SH-SY5Y (cell line): ENCODE data around the gene TBC1D24.

Experiments used
- GATA2 ChIP-seq: IDR thresholded peaks from 2 replicates; pipeline ENCODE4 v1.6.1; 2011; ENCODE audit warnings: mild to moderate bottlenecking, low read depth, low read length
- GATA3 ChIP-seq: IDR thresholded peaks from 2 replicates; pipeline ENCODE4 v1.6.1; 2011; ENCODE audit warnings: low read depth, mild to moderate bottlenecking, low read length, moderate library complexity

TBC1D24 gene

DNA sequence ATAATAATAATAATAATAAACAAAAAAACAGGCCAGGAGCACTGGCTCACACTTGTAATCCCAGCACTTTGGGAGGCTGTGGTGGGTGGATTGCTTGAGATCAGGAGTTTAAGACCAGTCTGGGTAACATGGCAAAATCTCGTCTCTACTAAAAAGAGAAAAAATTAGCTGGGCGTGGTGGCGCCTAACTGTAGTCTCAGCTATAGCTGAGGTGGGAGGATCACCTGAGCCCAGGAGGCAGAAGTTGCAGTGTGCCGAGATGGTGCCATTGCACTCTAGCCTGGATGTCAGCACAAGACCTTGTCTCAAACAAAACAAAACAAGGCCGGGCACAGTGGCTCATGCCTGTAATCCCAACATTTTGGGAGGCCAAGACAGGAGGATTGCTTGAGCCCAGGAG lies 20.1 kb downstream of the TBC1D24 start:
- TF ChIP-seq GATA3 (no peak), GATA2 (no peak)

DNA sequence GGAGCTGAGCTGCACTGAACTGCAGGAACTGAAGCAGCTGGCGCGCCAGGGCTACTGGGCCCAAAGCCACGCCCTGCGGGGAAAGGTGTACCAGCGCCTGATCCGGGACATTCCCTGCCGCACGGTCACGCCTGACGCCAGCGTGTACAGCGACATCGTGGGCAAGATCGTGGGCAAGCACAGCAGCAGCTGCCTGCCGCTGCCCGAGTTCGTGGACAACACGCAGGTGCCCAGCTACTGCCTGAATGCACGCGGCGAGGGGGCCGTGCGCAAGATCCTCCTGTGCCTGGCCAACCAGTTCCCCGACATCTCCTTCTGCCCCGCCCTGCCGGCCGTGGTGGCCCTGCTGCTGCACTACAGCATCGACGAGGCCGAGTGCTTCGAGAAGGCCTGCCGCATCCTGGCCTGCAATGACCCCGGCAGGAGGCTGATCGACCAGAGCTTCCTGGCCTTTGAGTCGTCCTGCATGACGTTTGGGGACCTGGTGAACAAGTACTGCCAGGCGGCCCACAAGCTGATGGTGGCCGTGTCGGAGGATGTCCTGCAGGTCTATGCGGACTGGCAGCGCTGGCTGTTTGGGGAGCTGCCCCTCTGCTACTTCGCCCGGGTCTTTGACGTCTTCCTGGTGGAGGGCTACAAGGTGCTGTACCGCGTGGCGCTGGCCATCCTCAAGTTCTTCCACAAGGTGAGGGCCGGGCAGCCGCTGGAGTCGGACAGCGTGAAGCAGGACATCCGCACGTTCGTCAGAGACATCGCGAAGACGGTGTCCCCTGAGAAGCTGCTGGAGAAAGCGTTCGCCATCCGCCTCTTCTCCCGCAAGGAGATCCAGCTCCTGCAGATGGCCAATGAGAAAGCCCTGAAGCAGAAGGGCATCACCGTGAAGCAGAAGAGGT lies 21.5 kb downstream of the TBC1D24 start:
- TF ChIP-seq GATA2 (no peak), GATA3 (no peak)

DNA sequence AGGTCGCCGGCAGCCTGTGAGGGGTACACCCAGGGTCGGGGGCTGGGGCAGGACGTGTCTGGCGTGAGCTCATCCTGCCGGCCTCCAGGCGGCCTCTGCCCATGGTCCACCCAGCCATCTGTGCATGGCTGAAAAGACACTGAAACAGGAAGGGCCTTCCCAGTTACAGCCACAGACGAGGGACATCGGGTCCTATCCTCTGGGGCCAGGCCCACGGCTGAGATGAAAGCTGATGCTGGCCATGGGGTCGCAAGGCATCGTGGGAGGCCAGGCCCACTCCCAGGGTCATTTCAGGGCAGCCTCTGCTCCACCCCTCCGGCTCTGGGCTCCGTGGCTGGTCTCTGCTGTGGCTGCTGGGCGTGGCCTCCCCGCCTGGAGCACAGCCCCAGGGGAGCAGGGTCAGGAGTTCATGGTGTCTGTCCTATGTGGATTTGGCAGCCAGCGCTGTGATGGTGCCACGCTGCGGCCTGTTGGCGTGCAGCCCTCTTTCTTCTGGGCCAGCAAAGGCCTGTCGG lies 22.2 kb downstream of the TBC1D24 start:
- TF ChIP-seq GATA3 (no peak), GATA2 (no peak)

DNA sequence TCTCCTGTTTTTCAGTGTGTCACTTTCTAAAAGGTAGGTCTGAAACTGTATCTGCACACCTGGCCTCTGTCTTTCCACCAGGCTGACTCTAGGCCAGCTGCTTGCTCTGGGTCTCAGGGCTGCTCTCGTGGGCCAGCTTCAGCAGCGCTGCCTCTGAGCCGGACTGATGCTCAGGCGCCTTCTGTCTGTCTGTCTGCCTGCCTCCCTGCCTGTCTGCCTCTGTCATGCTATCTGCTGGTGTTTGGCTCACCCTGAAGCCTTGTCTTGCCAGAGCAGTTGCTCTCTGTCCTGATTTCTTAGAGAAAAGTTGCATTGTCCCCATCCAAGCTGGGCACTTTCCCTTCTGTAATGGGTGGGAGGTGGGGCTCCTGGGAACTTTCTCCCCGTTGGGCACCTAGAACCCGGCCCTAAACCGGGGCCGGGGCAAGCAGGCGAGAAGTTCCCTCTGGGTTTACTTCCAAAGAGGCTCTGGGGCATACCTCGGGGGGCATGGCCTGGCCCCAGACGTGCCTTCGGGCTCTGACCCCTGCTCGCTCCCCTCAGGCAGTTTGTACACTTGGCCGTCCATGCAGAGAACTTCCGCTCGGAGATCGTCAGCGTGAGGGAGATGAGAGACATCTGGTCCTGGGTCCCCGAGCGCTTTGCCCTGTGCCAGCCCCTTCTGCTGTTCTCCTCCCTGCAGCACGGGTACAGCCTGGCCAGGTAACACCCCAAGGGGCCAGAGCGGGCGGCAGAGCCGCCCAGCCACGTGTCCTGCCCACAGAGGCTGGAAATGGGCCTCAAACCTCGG lies 23.0 kb downstream of the TBC1D24 start:
- TF ChIP-seq GATA2 = no peak
- no peak for TF ChIP-seq GATA3

DNA sequence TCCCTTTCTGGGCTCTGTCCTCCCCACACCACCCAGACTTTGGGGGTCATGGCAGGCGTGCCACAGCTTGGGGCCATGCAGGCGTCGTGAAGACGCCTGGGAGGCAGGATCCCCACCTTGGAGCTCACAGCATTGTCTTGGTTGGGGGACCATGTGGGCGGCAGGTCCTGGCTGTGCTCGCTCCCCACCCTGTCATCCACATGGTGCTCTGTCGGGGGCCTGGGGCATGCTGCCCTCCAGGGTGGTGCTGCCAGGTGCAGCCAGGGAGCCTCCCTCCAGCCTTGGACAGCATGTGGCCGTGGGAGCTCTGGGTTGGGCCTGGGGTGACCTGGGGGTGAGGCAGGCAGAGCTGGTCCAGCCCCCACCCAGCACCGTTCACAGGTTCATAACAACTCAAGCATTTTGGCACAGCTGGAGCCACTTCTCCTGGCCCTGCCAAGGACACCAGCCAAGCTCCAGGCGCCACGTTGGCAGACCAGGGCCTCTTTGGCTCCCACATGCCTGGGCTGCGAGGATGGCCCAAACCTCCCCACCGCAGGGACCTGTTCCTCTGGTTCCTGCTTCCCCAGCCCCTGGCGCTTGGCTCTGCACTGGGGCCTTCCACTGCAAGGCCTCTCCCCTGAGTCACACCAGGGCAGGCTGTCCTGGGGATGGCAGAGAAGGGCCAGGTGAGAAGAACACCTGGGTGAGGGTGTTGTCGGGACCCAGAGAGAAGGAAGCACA lies 23.8 kb downstream of the TBC1D24 start:
- no peak for TF ChIP-seq GATA3
- no peak for TF ChIP-seq GATA2

DNA sequence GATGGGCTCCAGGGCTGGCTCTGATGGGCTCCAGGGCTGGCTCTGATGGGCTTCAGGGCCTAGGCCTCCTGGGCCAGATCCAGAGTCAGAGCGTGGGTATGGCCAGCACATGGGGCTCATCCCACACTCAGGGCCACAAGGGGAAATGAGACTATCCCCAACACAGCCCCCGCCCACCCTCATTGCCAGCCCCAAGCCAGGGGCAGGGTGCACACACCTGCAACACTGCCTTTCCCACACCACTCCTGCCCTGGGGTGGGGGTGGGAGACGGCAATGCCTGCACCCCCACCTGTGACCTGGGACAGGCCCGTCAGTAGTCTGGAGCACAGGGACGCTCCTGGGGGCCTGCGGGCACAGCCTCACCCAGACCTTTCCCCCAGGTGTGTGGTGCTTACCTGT lies 24.5 kb downstream of the TBC1D24 start:
- TF ChIP-seq GATA2 (no peak), GATA3 (no peak)

DNA sequence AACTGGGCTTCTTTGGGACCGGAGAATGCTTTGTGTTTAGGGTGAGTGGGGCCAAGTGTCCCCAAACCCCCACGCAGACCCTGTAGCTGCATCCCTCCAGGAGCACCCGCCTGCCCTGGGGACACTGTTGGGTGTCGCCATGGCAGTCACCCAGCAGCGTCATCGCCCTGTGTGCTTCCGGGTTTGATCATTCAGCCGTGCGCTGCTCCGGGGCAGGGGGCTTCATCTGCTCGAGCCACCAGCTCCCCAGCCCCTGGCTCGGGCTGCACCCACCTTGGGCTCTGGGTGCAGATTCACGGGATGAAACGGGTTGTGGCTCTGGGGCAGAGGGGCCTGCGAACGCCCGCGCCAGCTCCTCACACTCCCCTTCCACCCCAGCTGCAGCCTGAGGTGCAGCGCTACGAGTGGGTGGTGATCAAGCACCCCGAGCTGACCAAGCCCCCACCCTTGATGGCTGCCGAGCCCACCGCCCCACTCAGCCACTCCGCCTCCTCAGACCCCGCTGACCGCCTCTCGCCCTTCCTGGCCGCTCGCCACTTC lies 25.0 kb downstream of the TBC1D24 start:
- TF ChIP-seq GATA2 = no peak
- no peak for TF ChIP-seq GATA3

DNA sequence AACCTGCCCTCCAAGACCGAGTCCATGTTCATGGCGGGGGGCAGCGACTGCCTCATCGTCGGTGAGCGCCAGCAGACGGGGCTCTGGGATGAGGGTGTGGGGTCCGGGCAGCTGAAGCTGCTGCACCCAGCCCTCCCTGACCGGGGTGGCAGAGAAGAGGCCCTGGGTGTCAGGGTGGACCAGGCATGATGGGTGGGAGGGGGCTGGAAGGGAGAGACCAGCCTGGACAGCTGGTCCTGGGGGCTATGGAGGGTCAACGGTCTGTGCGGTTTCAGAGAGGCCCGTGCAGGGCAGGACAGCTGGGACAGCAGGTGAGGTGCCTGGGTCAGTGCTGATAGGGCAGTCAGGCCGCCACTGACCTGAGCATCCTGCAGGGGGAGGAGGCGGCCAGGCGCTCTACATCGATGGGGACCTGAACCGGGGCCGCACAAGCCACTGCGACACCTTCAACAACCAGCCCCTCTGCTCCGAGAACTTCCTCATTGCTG lies 25.5 kb downstream of the TBC1D24 start:
- TF ChIP-seq GATA3 (no peak), GATA2 (no peak)

DNA sequence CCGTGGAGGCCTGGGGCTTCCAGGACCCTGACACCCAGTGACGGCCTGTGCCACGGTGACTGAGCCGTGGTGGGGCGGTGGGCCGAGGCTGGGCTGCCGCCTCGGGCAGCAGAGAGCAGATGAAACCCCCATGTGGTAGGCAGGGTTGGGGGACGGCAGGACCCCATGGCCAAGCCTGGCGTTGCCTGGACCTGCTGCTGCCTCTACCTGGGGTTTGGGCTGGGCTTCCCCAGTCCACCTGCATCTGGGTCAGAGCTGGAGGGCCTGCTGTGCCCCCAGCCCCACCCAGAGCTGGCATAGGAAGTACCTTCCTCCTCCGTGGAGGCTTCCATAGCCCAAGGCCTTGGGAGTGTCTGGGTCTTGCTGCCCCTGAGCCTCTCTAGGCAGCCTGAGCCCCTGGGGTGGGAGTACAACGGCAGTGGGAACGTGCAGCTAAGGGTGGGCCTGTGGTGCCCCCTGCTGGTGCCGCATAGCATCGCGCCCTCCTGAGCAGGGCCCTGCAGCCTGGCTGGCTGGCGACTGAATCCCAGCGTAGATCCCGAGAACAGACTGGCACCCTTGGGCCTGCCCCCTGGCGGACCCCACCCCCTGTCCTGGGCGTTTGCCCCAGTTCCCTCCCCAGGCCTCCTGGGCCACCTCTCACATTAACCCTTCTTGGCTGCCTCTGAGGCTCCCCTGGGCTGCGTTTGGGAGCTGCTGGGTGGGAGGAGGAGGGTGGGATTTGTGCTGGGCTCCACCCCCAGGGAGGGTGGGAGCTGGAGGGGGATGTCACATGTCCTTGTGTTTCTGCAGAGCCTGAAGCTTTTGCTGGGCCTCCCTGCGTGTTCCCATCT lies 26.2 kb downstream of the TBC1D24 start:
- TF ChIP-seq GATA3 (no peak), GATA2 (no peak)

DNA sequence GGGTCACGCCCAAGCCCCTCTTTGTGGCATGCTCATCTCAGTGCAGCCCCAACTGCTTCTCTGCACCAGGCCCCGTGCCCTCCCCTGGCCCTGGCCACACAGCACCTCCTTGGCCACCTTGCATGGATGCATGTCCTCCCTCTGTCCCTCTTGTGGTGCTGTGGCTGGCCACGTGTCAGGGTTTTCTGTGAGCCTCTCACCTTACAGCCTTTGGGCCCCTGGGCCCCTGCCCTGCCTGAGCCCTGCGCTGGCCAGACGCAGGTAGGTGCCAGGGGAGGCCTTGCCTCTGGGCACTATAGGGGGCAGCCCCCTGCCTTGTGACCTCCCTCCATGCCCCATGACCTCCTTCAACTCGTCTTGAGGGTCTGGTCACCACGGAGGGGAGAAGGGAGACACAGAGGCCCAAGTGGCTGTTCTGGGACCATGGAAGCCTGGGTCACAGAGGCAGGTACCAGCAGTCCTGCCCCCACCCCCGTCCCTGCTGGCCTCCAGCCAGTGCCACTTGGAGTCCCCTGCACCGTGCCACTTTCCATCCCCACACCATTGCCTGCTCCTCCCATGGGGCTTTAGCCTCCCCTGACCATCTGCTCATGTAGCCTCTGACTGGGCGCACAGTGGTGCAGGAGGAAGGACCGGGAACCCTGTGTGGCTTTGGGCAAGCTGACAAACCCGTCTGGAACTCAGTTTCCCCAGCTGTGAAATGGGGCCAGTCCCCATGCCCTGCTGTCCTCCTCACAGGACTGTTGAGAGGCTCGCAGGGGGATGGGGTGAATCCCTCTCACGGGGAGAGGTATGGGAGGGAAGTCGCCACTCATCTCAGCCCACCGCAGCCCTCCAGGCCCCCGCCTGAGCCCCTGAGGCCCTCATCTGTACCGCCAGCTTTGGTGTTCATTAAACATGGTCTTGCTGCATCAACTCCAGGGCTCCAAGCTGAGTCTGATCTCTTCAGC lies 27.3 kb downstream of the TBC1D24 start:
- no peak for TF ChIP-seq GATA2
- no peak for TF ChIP-seq GATA3

DNA sequence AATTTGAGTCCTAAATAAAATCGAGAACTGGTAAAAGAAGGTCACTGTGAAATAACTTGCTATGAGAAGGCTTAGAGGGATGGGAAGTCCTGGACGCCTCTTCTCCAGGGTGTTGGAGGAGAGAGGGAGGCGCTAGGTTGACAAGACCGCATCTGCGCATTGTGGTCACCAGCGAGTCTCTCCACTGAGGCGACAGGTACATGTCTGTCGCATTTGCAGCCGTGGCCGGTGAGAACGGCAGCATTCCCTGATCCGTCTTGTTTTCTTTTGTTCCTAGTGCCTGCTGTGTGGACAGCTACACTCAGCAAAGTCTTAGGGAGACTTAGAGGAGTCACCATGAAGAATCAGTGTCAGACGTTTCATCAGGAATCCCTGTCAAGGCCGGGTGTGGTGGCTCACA lies 30.8 kb downstream of the TBC1D24 start:
- no peak for TF ChIP-seq GATA2

DNA sequence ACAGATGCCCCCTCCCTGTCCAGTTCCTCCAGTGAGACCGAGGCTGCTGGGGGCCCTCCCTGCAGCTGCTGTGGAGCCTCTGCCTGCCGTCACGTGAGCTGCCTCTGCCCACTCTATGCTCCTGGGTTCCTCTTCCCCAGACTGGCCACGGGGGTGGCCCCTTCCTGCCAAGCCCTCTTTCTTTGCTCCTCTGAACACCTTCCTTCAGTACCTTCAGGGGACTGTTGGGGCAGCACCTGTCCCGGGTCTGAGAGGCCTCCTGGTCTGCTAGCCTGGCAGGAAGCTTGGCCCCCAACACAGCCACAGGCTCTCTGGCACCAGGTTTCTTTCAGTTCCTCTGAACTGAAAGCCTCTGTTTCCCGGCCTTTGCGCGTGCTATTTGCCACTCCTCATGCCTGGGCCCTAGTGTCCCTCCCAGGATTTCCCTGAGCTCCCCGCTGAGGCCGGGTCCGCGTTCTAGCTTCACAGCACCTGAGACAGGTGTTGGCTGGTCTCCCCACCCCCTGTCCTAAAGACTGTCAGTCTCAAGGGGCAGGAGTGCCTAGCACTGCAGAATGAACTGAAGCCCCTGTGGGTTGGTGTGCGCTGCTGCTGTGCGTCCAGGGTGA lies 32.2 kb downstream of the TBC1D24 start:
- no peak for TF ChIP-seq GATA3
- TF ChIP-seq GATA2 = no peak

DNA sequence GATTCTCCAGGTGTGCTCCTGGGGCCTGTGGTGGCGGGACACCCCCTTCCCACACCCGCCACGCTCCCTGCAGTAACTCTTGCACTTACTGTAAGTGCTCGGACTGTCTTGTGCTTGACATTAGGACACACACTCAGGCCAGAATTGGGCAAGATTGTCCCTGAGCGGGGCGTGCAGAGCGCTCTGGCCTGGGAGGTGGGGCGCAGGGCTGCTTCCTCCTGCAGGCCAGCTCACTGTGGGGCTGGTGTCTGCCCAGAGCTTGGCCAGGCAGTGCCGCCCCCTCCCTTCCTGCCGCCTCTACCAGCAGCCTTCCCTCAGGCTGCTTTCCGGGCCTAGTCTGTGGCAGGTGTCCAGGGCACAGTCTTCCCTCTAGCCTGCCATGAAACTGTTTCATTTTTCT lies 32.7 kb downstream of the TBC1D24 start:
- no peak for TF ChIP-seq GATA3
- no peak for TF ChIP-seq GATA2
